Hepatocyte (in vitro differentiated cells): ENCODE measurements around the gene PLXNB3. TPM values are rescaled to one million over a fixed set of nuclear protein-coding genes. Genes with fewer than 3 reads are reported as not detected.

Source experiments
- DNase-seq: peaks from one replicate; pipeline ENCODE4 v3.0.0-alpha.2; 2016; ENCODE audit warnings: low spot score
- H2AFZ ChIP-seq: fragments of 200-600 bp; sonication (generic); 2 replicates; pipeline ENCODE4 v1.6.0; 2016; ENCODE audit warnings: antibody characterized with exemption, mild to moderate bottlenecking
- H3K27ac ChIP-seq: fragments of 200-600 bp; sonication (generic); 2 replicates; pipeline ENCODE4 v1.5.1; 2016; ENCODE audit warnings: mild to moderate bottlenecking
- H3K27me3 ChIP-seq: fragments of 200-600 bp; sonication (generic); 2 replicates; pipeline ENCODE4 v1.6.1; 2016
- H3K36me3 ChIP-seq: fragments of 200-600 bp; sonication (generic); replicated peaks from 2 replicates; pipeline ENCODE4 v1.5.1; 2016; ENCODE audit warnings: low read depth; ENCODE audit not compliant: insufficient read depth
- H3K4me1 ChIP-seq: fragments of 200-600 bp; sonication (generic); 2 replicates; pipeline ENCODE4 v1.5.1; 2016; ENCODE audit warnings: mild to moderate bottlenecking, moderate library complexity; ENCODE audit not compliant: insufficient read depth
- H3K4me2 ChIP-seq: fragments of 200-600 bp; sonication (generic); 2 replicates; pipeline ENCODE4 v1.6.0; 2016
- H3K4me3 ChIP-seq: fragments of 200-600 bp; sonication (generic); 2 replicates; pipeline ENCODE4 v1.5.1; 2016; ENCODE audit warnings: mild to moderate bottlenecking
- H3K79me2 ChIP-seq: fragments of 200-600 bp; sonication (generic); 2 replicates; pipeline ENCODE4 v1.6.0; 2017; ENCODE audit warnings: mild to moderate bottlenecking
- H3K9me2 ChIP-seq: fragments of 200-600 bp; sonication (generic); replicated peaks from 2 replicates; pipeline ENCODE4 v1.6.0; 2017; ENCODE audit warnings: mild to moderate bottlenecking; ENCODE audit not compliant: insufficient read depth
- H3K9me3 ChIP-seq: fragments of 200-600 bp; sonication (generic); 2 replicates; pipeline ENCODE4 v1.5.1; 2016; ENCODE audit warnings: low read depth, mild to moderate bottlenecking
- H4K20me1 ChIP-seq: fragments of 200-600 bp; sonication (generic); 2 replicates; pipeline ENCODE4 v1.6.0; 2016; ENCODE audit warnings: mild to moderate bottlenecking; ENCODE audit not compliant: insufficient read depth, poor library complexity, severe bottlenecking
- EZH2 ChIP-seq: fragments of 200-600 bp; sonication (generic); IDR thresholded peaks from 2 replicates; pipeline ENCODE4 v1.6.1; 2016; ENCODE audit warnings: antibody characterized with exemption, mild to moderate bottlenecking, borderline replicate concordance
- EZH2phosphoT487 ChIP-seq: fragments of 200-600 bp; sonication (generic); IDR thresholded peaks from one replicate; pipeline ENCODE4 v1.6.1; 2018; ENCODE audit warnings: antibody characterized with exemption, mild to moderate bottlenecking, low read depth, moderate library complexity; ENCODE audit not compliant: unreplicated experiment, severe bottlenecking
- WGBS: methylation state at CpG from one replicate; pipeline ENCODE4 v1.1.6; 2016; ENCODE audit warnings: low lambda C conversion rate; ENCODE audit errors: missing lambda C conversion rate; 5-methylcytosine and 5-hydroxymethylcytosine counted together
- polyA plus RNA-seq: library from polyadenylated mRNA; unstranded; fragments of >200 nt; fragmentation: Nextera tagmentation; extraction: Ambion mirVana; gene quantifications from 2 replicates; pipeline ENCODE4 v1.2.1, GENCODE V29; 2016
- total RNA-seq: library from RNA; depleted of rRNA; stranded (reverse); fragments of >200 nt; gene quantifications from 2 replicates; pipeline ENCODE4 v1.2.3, GENCODE V29; 2014
- TF ChIP-seq, protein P1 (sequence below): fragments of 200-600 bp; sonication (generic); IDR thresholded peaks from 2 replicates; pipeline ENCODE4 v1.5.1; 2016; ENCODE audit warnings: antibody characterized with exemption, mild to moderate bottlenecking; ENCODE audit not compliant: poor library complexity

The PLXNB3 gene
- total and polyA plus RNA-seq, 2 experiments from 2014 or later, result 0.27 to 0.87 TPM

DNA sequence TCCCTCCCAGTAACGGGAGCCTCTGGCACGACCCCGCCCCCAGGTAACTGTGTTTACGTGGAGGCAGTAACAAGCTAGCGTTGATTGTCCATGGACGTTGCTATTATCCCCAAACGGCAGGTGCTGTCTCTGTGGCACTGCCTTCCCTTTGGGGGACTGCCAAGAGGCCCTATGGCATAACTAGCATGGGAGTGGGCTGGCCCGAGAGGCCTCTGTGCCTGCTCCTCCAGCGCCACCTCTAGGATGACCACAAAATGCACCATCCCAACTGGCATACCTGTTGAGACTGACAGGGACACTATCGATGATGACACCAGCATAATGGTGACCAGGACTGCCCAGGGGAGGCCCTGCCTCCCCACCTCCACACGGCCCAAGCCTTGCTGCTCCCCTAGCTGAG, 18.3 kb downstream of the PLXNB3 start:
- no peaks in the 10 kb centered on the region for H3K4me1 ChIP-seq
- TF ChIP-seq, protein P1, sequence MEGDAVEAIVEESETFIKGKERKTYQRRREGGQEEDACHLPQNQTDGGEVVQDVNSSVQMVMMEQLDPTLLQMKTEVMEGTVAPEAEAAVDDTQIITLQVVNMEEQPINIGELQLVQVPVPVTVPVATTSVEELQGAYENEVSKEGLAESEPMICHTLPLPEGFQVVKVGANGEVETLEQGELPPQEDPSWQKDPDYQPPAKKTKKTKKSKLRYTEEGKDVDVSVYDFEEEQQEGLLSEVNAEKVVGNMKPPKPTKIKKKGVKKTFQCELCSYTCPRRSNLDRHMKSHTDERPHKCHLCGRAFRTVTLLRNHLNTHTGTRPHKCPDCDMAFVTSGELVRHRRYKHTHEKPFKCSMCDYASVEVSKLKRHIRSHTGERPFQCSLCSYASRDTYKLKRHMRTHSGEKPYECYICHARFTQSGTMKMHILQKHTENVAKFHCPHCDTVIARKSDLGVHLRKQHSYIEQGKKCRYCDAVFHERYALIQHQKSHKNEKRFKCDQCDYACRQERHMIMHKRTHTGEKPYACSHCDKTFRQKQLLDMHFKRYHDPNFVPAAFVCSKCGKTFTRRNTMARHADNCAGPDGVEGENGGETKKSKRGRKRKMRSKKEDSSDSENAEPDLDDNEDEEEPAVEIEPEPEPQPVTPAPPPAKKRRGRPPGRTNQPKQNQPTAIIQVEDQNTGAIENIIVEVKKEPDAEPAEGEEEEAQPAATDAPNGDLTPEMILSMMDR, result no peak
- TF ChIP-seq EZH2phosphoT487 (no peak), EZH2 (no peak)
- 71% methylated on average over 11 of the region's 11 CpGs for WGBS

DNA sequence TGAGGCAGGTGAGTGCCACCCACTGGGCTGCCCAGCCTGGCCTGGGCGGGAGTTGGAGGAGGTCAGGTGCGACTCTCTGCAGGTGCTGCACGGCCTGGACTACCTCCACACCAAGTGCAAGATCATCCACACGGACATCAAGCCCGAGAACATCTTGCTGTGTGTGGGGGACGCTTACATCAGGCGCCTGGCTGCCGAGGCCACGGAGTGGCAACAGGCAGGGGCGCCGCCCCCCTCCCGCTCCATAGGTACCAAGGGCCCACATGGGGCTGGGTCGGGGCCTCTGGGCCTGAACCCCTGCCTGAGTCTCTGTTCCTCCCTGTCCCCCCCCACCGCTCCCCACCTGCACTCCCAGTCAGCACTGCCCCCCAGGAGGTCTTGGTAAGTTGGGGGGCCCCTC, 18.8 kb downstream of the PLXNB3 start:
- H3K4me3 ChIP-seq, result no peak overlapping the region
- no peaks in the 10 kb centered on the region for H3K36me3 ChIP-seq

More for the DNA sequence above, 18.3 kb downstream of the PLXNB3 start:
- DNase-seq, result no peak
- Histone ChIP-seq H3K27ac (no peak overlapping the region), H3K4me3 (no peak overlapping the region), H3K9me3 (no peaks in the 10 kb centered on the region), H3K9me2 (no peaks in the 10 kb centered on the region), H3K36me3 (no peaks in the 10 kb centered on the region), H3K27me3 (no peaks in the 10 kb centered on the region), H4K20me1 (no peaks in the 10 kb centered on the region), H2AFZ (no peak overlapping the region), H3K79me2 (no peaks in the 10 kb centered on the region), H3K4me2 (no peak overlapping the region)

DNA sequence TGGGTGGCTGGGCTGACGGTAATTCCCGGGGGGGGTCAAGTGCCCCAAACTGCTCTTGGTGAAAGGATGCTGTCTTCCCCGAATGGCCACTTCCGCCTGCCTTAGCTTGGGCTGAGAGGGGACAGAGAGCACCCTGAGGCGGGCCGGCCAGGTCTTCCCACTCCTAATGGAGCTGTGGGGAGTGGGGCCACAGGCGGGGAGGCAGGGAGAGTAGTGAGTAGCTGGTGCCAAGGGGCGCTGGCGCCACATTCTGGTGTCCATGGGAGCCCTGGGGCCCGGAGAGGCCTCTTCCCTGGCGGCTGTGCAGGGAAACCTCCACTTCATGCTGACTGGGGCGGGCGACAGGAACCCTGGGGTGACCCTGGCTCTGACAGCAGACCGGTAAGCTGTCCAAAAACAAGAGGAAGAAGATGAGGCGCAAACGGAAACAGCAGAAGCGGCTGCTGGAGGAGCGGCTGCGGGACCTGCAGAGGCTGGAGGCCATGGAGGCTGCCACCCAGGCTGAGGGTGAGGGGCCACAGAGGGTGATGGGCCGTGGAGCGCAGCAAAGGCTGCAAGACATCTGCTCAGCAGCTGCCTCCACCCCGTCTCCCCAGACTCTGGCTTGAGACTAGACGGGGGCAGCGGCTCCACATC, 19.4 kb downstream of the PLXNB3 start:
- Histone ChIP-seq H3K27ac (no peak overlapping the region), H3K4me2 (no peak overlapping the region), H2AFZ (no peak overlapping the region), H3K9me2 (no peaks in the 10 kb centered on the region), H3K4me1 (no peaks in the 10 kb centered on the region), H3K27me3 (no peaks in the 10 kb centered on the region), H3K36me3 (no peaks in the 10 kb centered on the region), H4K20me1 (no peaks in the 10 kb centered on the region), H3K79me2 (no peaks in the 10 kb centered on the region), H3K4me3 (no peak overlapping the region), H3K9me3 (no peaks in the 10 kb centered on the region)
- no peak for DNase-seq
- 90% methylated on average over 21 of the region's 24 CpGs for WGBS
- TF ChIP-seq EZH2, result no peak
- no peak for TF ChIP-seq EZH2phosphoT487
- TF ChIP-seq, protein P1, result no peak

More for the DNA sequence above, 18.8 kb downstream of the PLXNB3 start:
- H3K79me2 ChIP-seq, result no peaks in the 10 kb centered on the region
- no peak overlapping the region for H3K27ac ChIP-seq
- no peaks in the 10 kb centered on the region for H3K9me3 ChIP-seq
- no peaks in the 10 kb centered on the region for H3K4me1 ChIP-seq
- no peak overlapping the region for H2AFZ ChIP-seq
- no peaks in the 10 kb centered on the region for H3K9me2 ChIP-seq
- no peak for TF ChIP-seq EZH2phosphoT487
- TF ChIP-seq EZH2, result no peak
- TF ChIP-seq, protein P1, result no peak
- no peak overlapping the region for H3K4me2 ChIP-seq
- no peak for DNase-seq
- WGBS, result 94% methylated on average over 8 of the region's 14 CpGs
- H4K20me1 ChIP-seq, result no peaks in the 10 kb centered on the region
- H3K27me3 ChIP-seq, result no peaks in the 10 kb centered on the region
